ENCODE results near the gene MGMT.

- no peak for TF ChIP-seq POLR2A (IDR thresholded peaks at IDR 0.05)
- TF ChIP-seq CTCF (IDR thresholded peaks at IDR 0.05), result no peak
These were observed 260.5 kb downstream of the MGMT start for GRCh38 chr10:129727495-129727894.
